Right ventricle myocardium superior (tissue), 1 donor: ENCODE data around the gene LHFPL2. TPM values are rescaled to one million over a fixed set of nuclear protein-coding genes. Genes with fewer than 3 reads are reported as not detected.

Source experiments
- ATAC-seq: fragments of 200-7000 bp; cut with Tn5 transposase; one replicate; pipeline ENCODE4 v1.9.1; 2020; ENCODE audit warnings: mild to moderate bottlenecking; ENCODE audit not compliant: poor library complexity
- DNase-seq: peaks from one replicate; pipeline ENCODE4 v3.0.0-alpha.2; 2020
- intact Hi-C: fragments of 100-400 bp; cut with DNase I; formaldehyde crosslinking; loops from one replicate; pipeline ENCODE4 v1.11.2; 2022
- total RNA-seq: library from RNA; stranded (reverse); fragmentation: NEBNext Ultra II Directional; extraction: Animal tissue kit (Norgen Biotek cat#: 25700); gene quantifications from one replicate; pipeline ENCODE4 v1.2.1, GENCODE V29; 2021
- donor health status: DM: no; HTN: yes; CAD: no; lungs with severe emphysema.

Gene LHFPL2
- total RNA-seq, 1 donor from 2014 or later: 5.0 TPM

- ATAC-seq: no peak
- intact Hi-C loops: no loop called here
- DNase-seq: no peak
These were observed 142.1 kb downstream of the LHFPL2 start for GRCh38 chr5:78506261-78507024.

GRCh38 chr5:78505860-78506259, 142.7 kb downstream of the LHFPL2 start:
- ATAC-seq (no peak), DNase-seq (no peak)
- intact Hi-C loops: no loop called here

- ATAC-seq (peak; percentile 95), DNase-seq (peak; percentile 91)
- intact Hi-C loops: no loop called here
These were observed 143.6 kb downstream of the LHFPL2 start for GRCh38 chr5:78504704-78505677.

- ATAC-seq (no peak), DNase-seq (no peak)
- intact Hi-C loops: no loop called here
These were observed 144.5 kb downstream of the LHFPL2 start for GRCh38 chr5:78503958-78504653.

- intact Hi-C loops: no loop called here
- DNase-seq (no peak), ATAC-seq (no peak)
These were observed 146.9 kb downstream of the LHFPL2 start for GRCh38 chr5:78501411-78502352.

- no peak for ATAC-seq
- DNase-seq: no peak
- intact Hi-C loops: no loop called here
These were observed 147.7 kb downstream of the LHFPL2 start for GRCh38 chr5:78500871-78501270.

- DNase-seq (no peak), ATAC-seq (no peak)
- intact Hi-C loops: no loop called here
These were observed 148.5 kb downstream of the LHFPL2 start for GRCh38 chr5:78500028-78500427.

- no peak for ATAC-seq
- intact Hi-C loops: no loop called here
- no peak for DNase-seq
These were observed 149.1 kb downstream of the LHFPL2 start for GRCh38 chr5:78499485-78499884.

GRCh38 chr5:78497573-78498533, 150.7 kb downstream of the LHFPL2 start:
- ATAC-seq (peak; percentile 71), DNase-seq (peak; percentile 63)
- intact Hi-C loops: no loop called here

GRCh38 chr5:78496373-78496772, 152.2 kb downstream of the LHFPL2 start:
- ATAC-seq: no peak
- intact Hi-C loops: no loop called here
- no peak for DNase-seq

GRCh38 chr5:78495800-78496199, 152.8 kb downstream of the LHFPL2 start:
- ATAC-seq: no peak
- no peak for DNase-seq
- intact Hi-C loops: no loop called here

GRCh38 chr5:78492650-78493049, 155.9 kb downstream of the LHFPL2 start:
- DNase-seq: no peak
- ATAC-seq: no peak

GRCh38 chr5:78492224-78492623, 156.3 kb downstream of the LHFPL2 start:
- DNase-seq (no peak), ATAC-seq (no peak)
- intact Hi-C loops: no loop called here

More at GRCh38 chr5:78492650-78493049, 155.9 kb downstream of the LHFPL2 start:
- intact Hi-C loops: no loop called here

- intact Hi-C loops: no loop called here
- ATAC-seq (no peak), DNase-seq (no peak)
These were observed 157.7 kb downstream of the LHFPL2 start for GRCh38 chr5:78490709-78491485.

GRCh38 chr5:78487846-78488245, 160.7 kb downstream of the LHFPL2 start:
- no peak for DNase-seq
- no peak for ATAC-seq
- intact Hi-C loops: no loop called here

GRCh38 chr5:78486218-78486617, 162.4 kb downstream of the LHFPL2 start:
- intact Hi-C loops: no loop called here
- ATAC-seq (peak; percentile 40), DNase-seq (no peak)
